GM18508 (cell line): ENCODE data around the gene TRIM59.
A peak's percentile ranks its signal among the peaks of the same experiment; 100 is the strongest.

Experiments
- ATAC-seq: cut with Tn5 transposase; IDR thresholded peaks from one replicate; pipeline ENCODE4 v1.9.1; 2021; ENCODE audit warnings: moderate number of reproducible peaks; ENCODE audit not compliant: insufficient read depth, unreplicated experiment

Gene TRIM59

GRCh38 chr3:160403796-160404470 lies 45.7 kb downstream of the TRIM59 start:
- ATAC-seq: no peak

GRCh38 chr3:160403028-160403545 lies 46.5 kb downstream of the TRIM59 start:
- no peak for ATAC-seq

GRCh38 chr3:160402221-160403027 lies 47.2 kb downstream of the TRIM59 start:
- ATAC-seq: no peak

GRCh38 chr3:160401291-160402095 lies 48.1 kb downstream of the TRIM59 start:
- ATAC-seq: no peak

DNA sequence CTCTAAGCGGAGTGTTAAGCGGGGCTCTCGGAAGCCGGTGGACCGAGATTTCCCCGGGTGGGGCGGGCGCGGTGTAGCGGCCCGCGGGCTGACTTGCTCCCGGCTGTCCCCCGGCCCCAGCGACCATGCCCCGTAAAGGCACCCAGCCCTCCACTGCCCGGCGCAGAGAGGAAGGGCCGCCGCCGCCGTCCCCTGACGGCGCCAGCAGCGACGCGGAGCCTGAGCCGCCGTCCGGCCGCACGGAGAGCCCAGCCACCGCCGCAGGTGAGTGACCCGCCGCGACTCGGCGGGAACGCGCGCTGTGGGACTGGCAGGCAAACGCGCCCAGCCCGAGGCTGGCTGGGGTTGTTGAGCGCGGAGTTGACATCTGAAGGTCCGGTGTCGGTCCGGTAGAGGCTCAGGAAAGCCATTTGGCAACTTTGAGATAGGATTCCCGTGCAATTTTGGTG lies 48.9 kb downstream of the TRIM59 start:
- ATAC-seq: no peak

GRCh38 chr3:160400030-160400701 lies 49.4 kb downstream of the TRIM59 start:
- peak; percentile 4 for ATAC-seq

- peak; percentile 89 for ATAC-seq
Observed at GRCh38 chr3:160399125-160400029, 50.2 kb downstream of the TRIM59 start, which contains the start of the genes IFT80 and SMC4. TSS of gene IFT80 (minus strand) at chr3:160399225. CDS start at chr3:160384600, 14,625 bp downstream. TSS of gene SMC4 (plus strand) at chr3:160399650. CDS start at chr3:160400827, 1,177 bp downstream.

DNA sequence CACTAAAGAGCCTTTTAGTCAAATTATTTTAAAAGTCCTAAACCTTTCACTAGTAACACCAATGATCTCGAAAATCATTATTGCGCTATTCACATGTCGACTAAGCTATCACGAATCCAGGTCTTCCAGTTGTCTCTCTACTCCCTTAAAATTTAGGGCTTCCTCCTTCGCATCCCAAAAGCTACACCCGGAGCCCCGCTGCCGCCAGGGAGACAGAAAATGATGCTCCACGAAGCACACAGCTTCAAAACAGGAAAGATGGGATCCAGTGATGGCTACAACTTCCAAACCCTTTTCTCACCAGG lies 50.8 kb downstream of the TRIM59 start:
- peak; percentile 2 for ATAC-seq

DNA sequence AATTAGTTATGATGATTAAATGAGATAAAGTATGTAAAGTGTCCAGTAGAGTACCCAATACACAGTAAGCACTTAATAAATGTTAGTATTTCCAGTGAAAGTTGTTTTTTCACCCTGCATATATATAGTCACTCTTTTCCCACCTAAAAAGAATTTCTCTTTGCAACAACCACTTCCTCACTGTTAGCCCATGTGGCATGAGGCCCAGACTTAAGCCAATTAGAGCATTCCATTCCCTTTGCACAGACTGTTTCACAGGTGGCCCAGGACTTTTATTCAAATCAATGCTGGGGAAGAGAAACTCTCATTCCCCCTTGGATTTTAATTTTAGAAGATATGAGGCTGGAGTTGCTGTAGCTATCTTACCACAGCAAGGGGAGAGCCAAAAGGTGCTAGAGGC lies 54.3 kb downstream of the TRIM59 start:
- ATAC-seq: no peak

- no peak for ATAC-seq
Observed at GRCh38 chr3:160394009-160394392, 55.6 kb downstream of the TRIM59 start.

DNA sequence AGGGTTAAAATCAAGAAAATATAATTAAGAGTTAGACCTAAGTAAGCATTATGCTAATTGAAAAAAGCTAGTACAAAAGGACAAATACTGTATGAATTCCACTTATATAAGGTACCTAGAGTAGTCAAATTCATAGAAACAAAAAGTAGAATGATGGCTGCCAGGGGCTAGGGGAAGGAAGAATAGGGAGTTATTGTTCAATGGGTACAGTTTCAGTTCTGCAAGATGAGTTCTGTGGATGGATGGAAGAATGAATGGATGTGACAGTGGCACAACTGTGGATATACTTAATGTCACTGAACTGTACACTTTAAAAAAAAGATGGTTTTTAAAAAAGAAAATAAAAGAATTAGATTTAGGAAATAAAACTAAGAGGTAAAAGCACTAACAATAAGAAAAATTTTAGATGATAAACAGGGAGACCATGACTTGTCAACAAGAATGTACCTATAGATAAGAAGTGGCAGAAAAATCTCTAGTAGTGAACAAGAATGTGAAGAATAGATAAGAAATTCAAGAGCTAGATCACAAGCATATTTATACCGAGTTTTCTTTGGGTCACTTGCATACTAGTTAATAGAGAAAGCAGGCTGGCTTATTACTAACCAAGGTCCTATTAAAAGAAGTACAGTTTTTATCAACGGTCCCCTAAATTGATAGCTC lies 56.1 kb downstream of the TRIM59 start:
- ATAC-seq: no peak

GRCh38 chr3:160392798-160393197 lies 56.8 kb downstream of the TRIM59 start:
- ATAC-seq: no peak

GRCh38 chr3:160390565-160391138 lies 58.9 kb downstream of the TRIM59 start:
- ATAC-seq: no peak
